Measurements from ENCODE around the gene PLXND1. TPM values are rescaled to one million over a fixed set of nuclear protein-coding genes. Genes with fewer than 3 reads are reported as not detected.

PLXND1 gene
- polyA plus RNA-seq, 4 donors = 120 to 148 (median 124) TPM

GRCh38 chr3:129587566-129588210 lies 18.8 kb downstream of the PLXND1 start:
- no peak for DNase-seq (ENCODE audit: low read depth in 4 of 4, low spot score in 3 of 4)

DNA sequence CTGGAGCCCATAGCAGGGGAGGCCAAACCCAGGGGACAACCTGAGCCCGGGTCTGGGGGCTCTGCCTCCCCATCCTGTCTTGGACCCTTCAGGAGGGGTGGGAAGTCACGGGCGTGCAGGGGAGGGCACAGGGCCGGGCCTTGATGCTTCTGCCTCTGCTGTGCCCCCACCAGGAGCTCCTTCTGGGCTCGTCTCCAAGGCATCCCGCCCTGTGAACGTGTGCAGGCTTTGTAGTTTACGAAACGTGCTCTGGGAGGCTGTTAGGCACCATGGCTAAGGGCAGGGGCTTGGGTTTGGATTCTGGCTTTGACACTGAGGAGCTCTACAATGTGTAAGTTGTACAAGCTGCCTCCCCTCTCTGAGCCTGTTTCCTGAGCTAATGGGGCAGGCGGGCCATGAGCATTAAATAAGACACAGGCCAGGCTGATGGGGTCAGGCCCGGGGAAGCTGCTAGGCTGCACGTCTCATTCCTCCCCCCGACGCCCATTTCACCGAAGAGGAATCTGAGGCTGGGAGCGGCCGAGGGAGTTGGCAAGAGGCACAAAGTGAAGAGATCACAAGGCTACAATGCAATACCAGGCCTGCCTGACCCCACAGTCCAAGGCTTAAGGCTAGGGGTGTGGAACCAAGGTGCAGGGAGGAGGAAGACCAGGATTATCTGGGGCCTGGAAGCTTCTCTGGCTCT lies 19.6 kb downstream of the PLXND1 start:
- no peak for DNase-seq (ENCODE audit: low read depth in 4 of 4, low spot score in 3 of 4)

- DNase-seq (ENCODE audit: low read depth in 4 of 4, low spot score in 3 of 4) = no peak
These were observed 20.4 kb downstream of the PLXND1 start for GRCh38 chr3:129585949-129586657.

- DNase-seq (ENCODE audit: low read depth in 4 of 4, low spot score in 3 of 4) = no peak
These were observed 21.8 kb downstream of the PLXND1 start for GRCh38 chr3:129584631-129585030.

- no peak for DNase-seq (ENCODE audit: low read depth in 4 of 4, low spot score in 3 of 4)
These were observed 23.2 kb downstream of the PLXND1 start for GRCh38 chr3:129583289-129583688.

GRCh38 chr3:129582799-129583198 lies 23.7 kb downstream of the PLXND1 start:
- DNase-seq (ENCODE audit: low read depth in 4 of 4, low spot score in 3 of 4) = no peak

GRCh38 chr3:129581623-129582022 lies 24.9 kb downstream of the PLXND1 start:
- DNase-seq (ENCODE audit: low read depth in 4 of 4, low spot score in 3 of 4) = no peak

DNA sequence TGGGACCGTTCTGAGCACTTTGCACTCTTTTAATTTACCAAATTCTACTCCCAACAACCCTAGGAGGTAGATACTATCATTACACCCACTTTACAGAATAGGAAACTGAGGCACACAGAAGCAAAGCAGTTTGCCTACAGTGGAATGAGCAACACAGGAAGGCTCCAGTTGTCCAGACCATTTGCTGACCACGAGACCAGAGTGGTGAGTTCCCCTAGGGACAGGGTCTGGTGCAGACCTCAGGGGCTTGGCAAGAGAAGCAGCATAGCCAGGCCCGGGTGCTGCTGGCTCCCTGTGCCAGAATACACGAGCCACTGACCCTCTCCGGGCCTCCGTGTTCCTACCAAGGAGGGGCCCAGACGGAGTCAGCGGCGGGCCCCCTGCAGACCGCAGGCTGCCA lies 26.5 kb downstream of the PLXND1 start:
- no peak for DNase-seq (ENCODE audit: low read depth in 4 of 4, low spot score in 3 of 4)

GRCh38 chr3:129577925-129578786 lies 28.3 kb downstream of the PLXND1 start:
- no peak for DNase-seq (ENCODE audit: low read depth in 4 of 4, low spot score in 3 of 4)

- DNase-seq (ENCODE audit: low read depth in 4 of 4, low spot score in 3 of 4) = no peak
These were observed 29.1 kb downstream of the PLXND1 start for GRCh38 chr3:129577366-129577765.

DNA sequence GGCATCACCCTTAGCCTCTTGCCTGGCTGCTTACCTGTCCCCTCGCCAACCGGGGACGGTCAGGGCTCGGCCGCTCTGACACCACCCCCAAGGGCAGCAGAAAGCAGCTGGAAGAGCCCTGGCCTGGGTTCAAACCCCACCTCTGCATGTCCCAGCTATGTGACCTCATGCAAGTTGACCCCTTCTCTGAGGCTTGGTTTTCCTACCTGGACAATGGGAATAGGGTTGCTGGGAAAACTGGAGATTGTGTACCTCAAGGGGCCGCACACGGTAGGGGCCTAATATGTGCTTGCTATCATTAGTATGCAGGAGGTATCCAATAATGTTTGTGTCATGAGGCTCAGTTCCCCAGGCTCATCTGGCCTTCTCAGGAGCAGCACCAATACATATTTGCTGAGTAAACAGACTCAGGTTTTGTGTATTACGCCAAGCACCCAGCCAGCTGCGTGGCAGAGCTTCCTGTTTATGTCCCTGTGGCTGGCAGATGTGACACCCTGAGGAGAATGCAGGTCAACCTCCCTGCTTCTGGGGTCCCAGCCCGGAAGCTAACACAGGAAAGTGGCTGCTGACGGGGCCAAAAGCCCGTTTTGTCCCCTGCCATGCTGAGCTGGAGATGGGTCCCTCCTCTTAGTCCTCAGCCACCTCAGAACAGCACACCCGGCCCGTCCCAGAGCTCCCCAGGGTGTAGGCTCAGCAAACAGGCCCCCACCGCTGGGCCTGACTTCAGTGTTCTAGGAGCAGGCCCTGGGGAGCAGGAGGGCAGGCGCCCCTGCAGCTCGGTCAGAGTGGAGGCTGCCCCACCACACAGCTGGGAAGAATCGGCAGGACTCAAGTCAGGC lies 29.7 kb downstream of the PLXND1 start:
- no peak for DNase-seq (ENCODE audit: low read depth in 4 of 4, low spot score in 3 of 4)

- DNase-seq (ENCODE audit: low read depth in 4 of 4, low spot score in 3 of 4) = no peak
These were observed 30.5 kb downstream of the PLXND1 start for GRCh38 chr3:129575997-129576384.

GRCh38 chr3:129575233-129575996 lies 31.1 kb downstream of the PLXND1 start:
- no peak for DNase-seq (ENCODE audit: low read depth in 4 of 4, low spot score in 3 of 4)

DNA sequence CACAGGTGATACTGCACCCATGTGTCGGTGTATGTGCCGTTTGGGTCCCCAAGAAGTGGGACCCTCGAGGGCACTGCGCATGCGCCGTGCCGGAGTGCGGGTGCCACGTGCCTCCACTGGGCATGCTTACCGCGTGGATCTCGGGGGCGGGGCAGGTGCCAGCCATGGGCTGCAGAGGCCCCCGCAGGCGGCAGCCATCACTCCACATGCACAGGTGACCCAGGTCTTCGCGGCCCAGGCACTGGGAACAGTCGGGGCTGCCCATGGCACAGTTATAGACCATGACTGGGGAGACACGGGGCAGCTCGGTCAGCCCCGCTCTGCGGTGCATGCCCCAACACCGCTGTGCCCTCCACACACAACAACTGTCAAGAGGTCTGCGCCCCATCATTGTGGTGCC lies 32.3 kb downstream of the PLXND1 start:
- DNase-seq (ENCODE audit: low read depth in 4 of 4, low spot score in 3 of 4) = no peak

- DNase-seq (ENCODE audit: low read depth in 4 of 4, low spot score in 3 of 4) = no peak
These were observed 33.0 kb downstream of the PLXND1 start for GRCh38 chr3:129573493-129573892.

DNA sequence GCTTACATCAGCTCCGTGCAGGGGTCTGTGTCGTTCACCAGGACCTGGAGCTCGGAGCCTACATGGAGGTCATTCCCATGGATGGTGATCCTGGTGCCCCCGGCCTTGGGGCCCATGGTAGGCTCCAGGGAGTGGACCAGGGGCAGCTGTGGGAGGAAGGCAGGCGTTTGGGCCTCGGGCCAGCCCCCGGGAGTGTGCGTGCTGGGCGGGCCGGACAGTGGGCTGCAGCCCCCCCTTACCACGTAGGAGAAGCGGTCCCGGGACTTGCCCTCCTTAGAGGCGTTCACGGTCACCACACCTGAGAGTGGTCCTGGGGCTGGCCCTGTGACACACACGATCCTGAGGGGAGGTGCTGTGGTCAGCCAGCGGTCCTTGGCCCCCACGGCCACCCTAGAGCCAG lies 33.9 kb downstream of the PLXND1 start:
- DNase-seq (ENCODE audit: low read depth in 4 of 4, low spot score in 3 of 4) = no peak

- no peak for DNase-seq (ENCODE audit: low read depth in 4 of 4, low spot score in 3 of 4)
These were observed 34.6 kb downstream of the PLXND1 start for GRCh38 chr3:129571605-129572547.

DNA sequence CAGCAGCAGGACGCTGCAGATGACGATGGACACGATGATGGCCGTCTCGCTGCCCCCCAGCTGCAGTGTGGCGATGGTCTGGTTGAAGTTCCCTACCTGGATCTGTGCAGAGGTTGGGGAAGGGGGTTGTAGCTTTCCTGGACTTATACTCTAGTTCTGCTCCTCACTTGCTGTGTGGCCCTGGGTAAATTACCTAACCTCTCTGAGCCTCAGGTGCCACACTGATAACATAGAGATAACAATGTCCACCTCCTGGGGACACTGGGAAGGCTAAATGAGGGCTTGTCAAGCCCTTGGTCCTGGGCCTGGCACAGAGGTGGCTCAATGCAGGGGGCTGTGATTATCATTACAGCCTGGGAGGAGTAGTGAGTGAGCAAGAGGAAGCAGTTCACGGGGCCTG lies 36.6 kb downstream of the PLXND1 start:
- no peak for DNase-seq (ENCODE audit: low read depth in 4 of 4, low spot score in 3 of 4)

Data from left renal pelvis (tissue), 4 donors.